Measurements from ENCODE around the gene PTPRD. TPM values are rescaled to one million over a fixed set of nuclear protein-coding genes. Genes with fewer than 3 reads are reported as not detected.

PTPRD gene
- total RNA-seq, 1 experiment from 2014 or later: 69.6 TPM

- Mint-ChIP-seq H3K4me3 (no peak overlapping the region), H3K9me3 (no peaks in the 10 kb centered on the region), H3K36me3 (no peaks in the 10 kb centered on the region), H3K27ac (peak overlapping the region; percentile 91), H3K4me1 (peaks cover 66% of the 10 kb centered on the region), H3K27me3 (ENCODE audit: low read depth) (no peaks in the 10 kb centered on the region)
- TF ChIP-seq CTCF (IDR thresholded peaks at IDR 0.05) (peak; percentile 59; the same call in 1 of the 2 replicates), MLX (CRISPR knock-in tag; IDR thresholded peaks at IDR 0.05) (no peak)
- TF ChIP-seq, protein P1, sequence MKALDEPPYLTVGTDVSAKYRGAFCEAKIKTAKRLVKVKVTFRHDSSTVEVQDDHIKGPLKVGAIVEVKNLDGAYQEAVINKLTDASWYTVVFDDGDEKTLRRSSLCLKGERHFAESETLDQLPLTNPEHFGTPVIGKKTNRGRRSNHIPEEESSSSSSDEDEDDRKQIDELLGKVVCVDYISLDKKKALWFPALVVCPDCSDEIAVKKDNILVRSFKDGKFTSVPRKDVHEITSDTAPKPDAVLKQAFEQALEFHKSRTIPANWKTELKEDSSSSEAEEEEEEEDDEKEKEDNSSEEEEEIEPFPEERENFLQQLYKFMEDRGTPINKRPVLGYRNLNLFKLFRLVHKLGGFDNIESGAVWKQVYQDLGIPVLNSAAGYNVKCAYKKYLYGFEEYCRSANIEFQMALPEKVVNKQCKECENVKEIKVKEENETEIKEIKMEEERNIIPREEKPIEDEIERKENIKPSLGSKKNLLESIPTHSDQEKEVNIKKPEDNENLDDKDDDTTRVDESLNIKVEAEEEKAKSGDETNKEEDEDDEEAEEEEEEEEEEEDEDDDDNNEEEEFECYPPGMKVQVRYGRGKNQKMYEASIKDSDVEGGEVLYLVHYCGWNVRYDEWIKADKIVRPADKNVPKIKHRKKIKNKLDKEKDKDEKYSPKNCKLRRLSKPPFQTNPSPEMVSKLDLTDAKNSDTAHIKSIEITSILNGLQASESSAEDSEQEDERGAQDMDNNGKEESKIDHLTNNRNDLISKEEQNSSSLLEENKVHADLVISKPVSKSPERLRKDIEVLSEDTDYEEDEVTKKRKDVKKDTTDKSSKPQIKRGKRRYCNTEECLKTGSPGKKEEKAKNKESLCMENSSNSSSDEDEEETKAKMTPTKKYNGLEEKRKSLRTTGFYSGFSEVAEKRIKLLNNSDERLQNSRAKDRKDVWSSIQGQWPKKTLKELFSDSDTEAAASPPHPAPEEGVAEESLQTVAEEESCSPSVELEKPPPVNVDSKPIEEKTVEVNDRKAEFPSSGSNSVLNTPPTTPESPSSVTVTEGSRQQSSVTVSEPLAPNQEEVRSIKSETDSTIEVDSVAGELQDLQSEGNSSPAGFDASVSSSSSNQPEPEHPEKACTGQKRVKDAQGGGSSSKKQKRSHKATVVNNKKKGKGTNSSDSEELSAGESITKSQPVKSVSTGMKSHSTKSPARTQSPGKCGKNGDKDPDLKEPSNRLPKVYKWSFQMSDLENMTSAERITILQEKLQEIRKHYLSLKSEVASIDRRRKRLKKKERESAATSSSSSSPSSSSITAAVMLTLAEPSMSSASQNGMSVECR (CRISPR knock-in tag; IDR thresholded peaks at IDR 0.05; ENCODE audit: borderline replicate concordance): no peak
- ATAC-seq (peak; percentile 50), DNase-seq (ENCODE audit: low spot score) (no peak)
- POLR2A ChIA-PET: interaction anchor here (1.0 kb wide), 1 partner anchor 53 kb away, joined by 4 read pairs; no protein-coding TSS in a partner anchor
- CTCF ChIA-PET: interaction anchor here (0.6 to 3.1 kb wide), 14 partner anchors 9 to 448 kb away, joined by 3 to 19 read pairs (median 4); no protein-coding TSS in a partner anchor
Observed at GRCh38 chr9:9998491-9999287, 614.1 kb downstream of the PTPRD start.

GRCh38 chr9:9997585-9997984, 615.2 kb downstream of the PTPRD start:
- Mint-ChIP-seq H3K36me3 (no peaks in the 10 kb centered on the region), H3K4me1 (peaks cover 66% of the 10 kb centered on the region), H3K27me3 (ENCODE audit: low read depth) (no peaks in the 10 kb centered on the region), H3K27ac (peak overlapping the region; percentile 10), H3K9me3 (no peaks in the 10 kb centered on the region), H3K4me3 (no peak overlapping the region)
- TF ChIP-seq, protein P2, sequence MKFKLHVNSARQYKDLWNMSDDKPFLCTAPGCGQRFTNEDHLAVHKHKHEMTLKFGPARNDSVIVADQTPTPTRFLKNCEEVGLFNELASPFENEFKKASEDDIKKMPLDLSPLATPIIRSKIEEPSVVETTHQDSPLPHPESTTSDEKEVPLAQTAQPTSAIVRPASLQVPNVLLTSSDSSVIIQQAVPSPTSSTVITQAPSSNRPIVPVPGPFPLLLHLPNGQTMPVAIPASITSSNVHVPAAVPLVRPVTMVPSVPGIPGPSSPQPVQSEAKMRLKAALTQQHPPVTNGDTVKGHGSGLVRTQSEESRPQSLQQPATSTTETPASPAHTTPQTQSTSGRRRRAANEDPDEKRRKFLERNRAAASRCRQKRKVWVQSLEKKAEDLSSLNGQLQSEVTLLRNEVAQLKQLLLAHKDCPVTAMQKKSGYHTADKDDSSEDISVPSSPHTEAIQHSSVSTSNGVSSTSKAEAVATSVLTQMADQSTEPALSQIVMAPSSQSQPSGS (CRISPR knock-in tag; IDR thresholded peaks at IDR 0.05; ENCODE audit: borderline replicate concordance, low read depth): no peak
- TF ChIP-seq ZNF423 (CRISPR knock-in tag; IDR thresholded peaks at IDR 0.05): peak; percentile 18; the same call in 1 of the 2 replicates
- ChIA-PET CTCF (interaction anchor here (0.6 to 3.1 kb wide), 6 partner anchors 10 to 321 kb away, joined by 4 to 19 read pairs (median 6); no protein-coding TSS in a partner anchor), POLR2A (interaction anchor here (0.6 kb wide), 1 partner anchor 469 kb away, joined by 4 read pairs; no protein-coding TSS in a partner anchor)
- DNase-seq (ENCODE audit: low spot score): no peak
- 0 out of 2 replicates have a peak, but pooled peaks have one; percentile 7 for ATAC-seq

GRCh38 chr9:9996259-9996658, 616.5 kb downstream of the PTPRD start:
- peaks cover 61% of the 10 kb centered on the region for H3K4me1 Mint-ChIP-seq
- no peak overlapping the region for H3K27ac Mint-ChIP-seq
- DNase-seq (ENCODE audit: low spot score) (no peak), ATAC-seq (no peak)
- no peak for TF ChIP-seq SMAD3 (CRISPR knock-in tag; IDR thresholded peaks at IDR 0.05; ENCODE audit: borderline replicate concordance)
- TF ChIP-seq ZNF121 (CRISPR knock-in tag; IDR thresholded peaks at IDR 0.05): no peak
- TF ChIP-seq KAT7 (CRISPR knock-in tag; IDR thresholded peaks at IDR 0.05; ENCODE audit: borderline replicate concordance): no peak
- TF ChIP-seq FOXP1 (CRISPR knock-in tag; IDR thresholded peaks at IDR 0.05; ENCODE audit: borderline replicate concordance): no peak
- TF ChIP-seq NFYB (CRISPR knock-in tag; conservative IDR thresholded peaks at IDR 0.05; ENCODE audit: low read depth): no peak
- no peak for TF ChIP-seq ATF1 (CRISPR knock-in tag; IDR thresholded peaks at IDR 0.05)
- TF ChIP-seq, protein P3, sequence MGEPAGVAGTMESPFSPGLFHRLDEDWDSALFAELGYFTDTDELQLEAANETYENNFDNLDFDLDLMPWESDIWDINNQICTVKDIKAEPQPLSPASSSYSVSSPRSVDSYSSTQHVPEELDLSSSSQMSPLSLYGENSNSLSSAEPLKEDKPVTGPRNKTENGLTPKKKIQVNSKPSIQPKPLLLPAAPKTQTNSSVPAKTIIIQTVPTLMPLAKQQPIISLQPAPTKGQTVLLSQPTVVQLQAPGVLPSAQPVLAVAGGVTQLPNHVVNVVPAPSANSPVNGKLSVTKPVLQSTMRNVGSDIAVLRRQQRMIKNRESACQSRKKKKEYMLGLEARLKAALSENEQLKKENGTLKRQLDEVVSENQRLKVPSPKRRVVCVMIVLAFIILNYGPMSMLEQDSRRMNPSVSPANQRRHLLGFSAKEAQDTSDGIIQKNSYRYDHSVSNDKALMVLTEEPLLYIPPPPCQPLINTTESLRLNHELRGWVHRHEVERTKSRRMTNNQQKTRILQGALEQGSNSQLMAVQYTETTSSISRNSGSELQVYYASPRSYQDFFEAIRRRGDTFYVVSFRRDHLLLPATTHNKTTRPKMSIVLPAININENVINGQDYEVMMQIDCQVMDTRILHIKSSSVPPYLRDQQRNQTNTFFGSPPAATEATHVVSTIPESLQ (CRISPR knock-in tag; IDR thresholded peaks at IDR 0.05): no peak
- H3K27me3 Mint-ChIP-seq (ENCODE audit: low read depth): no peaks in the 10 kb centered on the region
- H3K9me3 Mint-ChIP-seq: 0 out of 2 replicates have a peak, but pooled peaks cover 3% of the 10 kb centered on the region
- no peaks in the 10 kb centered on the region for H3K36me3 Mint-ChIP-seq
- ChIA-PET CTCF (interaction anchor here (1.3 to 2.8 kb wide), 2 partner anchors 50 to 273 kb away, joined by 4 to 13 read pairs; no protein-coding TSS in a partner anchor), POLR2A (no interaction called here)
- no peak overlapping the region for H3K4me3 Mint-ChIP-seq
